HEK293T (cell line): ENCODE data around the gene KLHL26.

Experiments
- ELF4 ChIP-seq: fragments of 450-650 bp; IDR thresholded peaks from 2 replicates; pipeline ENCODE4 v1.6.1; 2017; ENCODE audit warnings: antibody characterized with exemption
- FOXA1 ChIP-seq: fragments of 450-650 bp; IDR thresholded peaks from 2 replicates; pipeline ENCODE4 v1.6.1; 2016; ENCODE audit warnings: mild to moderate bottlenecking
- FOXM1 ChIP-seq: fragments of 450-650 bp; IDR thresholded peaks from 2 replicates; pipeline ENCODE4 v1.6.1; 2017; ENCODE audit warnings: mild to moderate bottlenecking, borderline replicate concordance
- TARDBP ChIP-seq: fragments of 450-650 bp; IDR thresholded peaks from 2 replicates; pipeline ENCODE4 v1.6.1; 2016

GRCh38 chr19:18699403-18700054 lies 62.7 kb downstream of the KLHL26 start:
- TF ChIP-seq ELF4 (no peak), FOXA1 (no peak), FOXM1 (no peak), TARDBP (no peak)
